Activated T-cell treated with anti-CD3 and anti-CD28 coated beads, Interleukin-2, amount 50 U/mL, for 24 hours (primary cell): ENCODE data around the gene B3GNT5.

Experiments
- DNase-seq: peaks from one replicate; pipeline ENCODE4 v3.0.0-alpha.2; 2020
- H3K27ac Mint-ChIP-seq: 2 replicates; pipeline ENCODE4 v1.8.0; 2020; ENCODE audit warnings: mild to moderate bottlenecking, mixed read lengths
- H3K27me3 Mint-ChIP-seq: 2 replicates; pipeline ENCODE4 v1.8.0; 2020; ENCODE audit warnings: mixed read lengths
- H3K36me3 Mint-ChIP-seq: 2 replicates; pipeline ENCODE4 v1.8.0; 2020; ENCODE audit warnings: low read depth, mixed read lengths
- H3K4me1 Mint-ChIP-seq: 2 replicates; pipeline ENCODE4 v1.8.0; 2020; ENCODE audit warnings: low read depth, mixed read lengths
- H3K4me3 Mint-ChIP-seq: 2 replicates; pipeline ENCODE4 v1.8.0; 2020; ENCODE audit warnings: mild to moderate bottlenecking, moderate library complexity, mixed read lengths
- H3K9me3 Mint-ChIP-seq: 2 replicates; pipeline ENCODE4 v1.8.0; 2020; ENCODE audit warnings: mixed read lengths

B3GNT5 gene

GRCh38 chr3:183252973-183253527, at the start of gene B3GNT5:
B3GNT5 (plus strand) TSS chr3:183253253; CDS start chr3:183269799, 16,546 bp downstream.
- H3K27ac Mint-ChIP-seq: peak within 1 kb of the TSS; percentile 83
- H3K36me3 Mint-ChIP-seq: peaks cover 29% of the 10 kb centered on the region
- peaks cover 30% of the 10 kb centered on the region for H3K4me1 Mint-ChIP-seq
- peaks cover 14% of the 10 kb centered on the region for H3K27me3 Mint-ChIP-seq
- H3K4me3 Mint-ChIP-seq: peak within 1 kb of the TSS; percentile 84
- DNase-seq: peak; percentile 65
- H3K9me3 Mint-ChIP-seq: no peaks in the 10 kb centered on the region

- no peaks in the 10 kb centered on the region for H3K27me3 Mint-ChIP-seq
- peaks cover 45% of the 10 kb centered on the region for H3K4me1 Mint-ChIP-seq
- DNase-seq: no peak
- H3K36me3 Mint-ChIP-seq: peaks cover 27% of the 10 kb centered on the region
- no peak overlapping the region for H3K27ac Mint-ChIP-seq
- peaks cover 28% of the 10 kb centered on the region for H3K9me3 Mint-ChIP-seq
- no peak overlapping the region for H3K4me3 Mint-ChIP-seq
These were observed 49.4 kb upstream of the B3GNT5 start for GRCh38 chr3:183203670-183204069.

GRCh38 chr3:183208260-183208659, 44.8 kb upstream of the B3GNT5 start:
- Mint-ChIP-seq H3K4me1 (peaks cover 69% of the 10 kb centered on the region), H3K27ac (peak overlapping the region; percentile 95), H3K9me3 (peaks cover 37% of the 10 kb centered on the region), H3K4me3 (no peak overlapping the region), H3K36me3 (peaks cover 44% of the 10 kb centered on the region), H3K27me3 (no peaks in the 10 kb centered on the region)
- DNase-seq: no peak

- Mint-ChIP-seq H3K9me3 (peaks cover 32% of the 10 kb centered on the region), H3K27ac (peak overlapping the region; percentile 95), H3K27me3 (no peaks in the 10 kb centered on the region), H3K4me1 (peaks cover 69% of the 10 kb centered on the region), H3K36me3 (peaks cover 39% of the 10 kb centered on the region), H3K4me3 (no peak overlapping the region)
- DNase-seq: no peak
These were observed 44.3 kb upstream of the B3GNT5 start for GRCh38 chr3:183208800-183209199.

- Mint-ChIP-seq H3K4me3 (peak overlapping the region; percentile 8), H3K27ac (peak overlapping the region; percentile 93), H3K9me3 (peaks cover 26% of the 10 kb centered on the region), H3K36me3 (peaks cover 39% of the 10 kb centered on the region), H3K27me3 (no peaks in the 10 kb centered on the region), H3K4me1 (peaks cover 71% of the 10 kb centered on the region)
- DNase-seq: no peak
These were observed 42.7 kb upstream of the B3GNT5 start for GRCh38 chr3:183210341-183210740.

GRCh38 chr3:183210862-183211341, 42.2 kb upstream of the B3GNT5 start:
- H3K36me3 Mint-ChIP-seq: peaks cover 39% of the 10 kb centered on the region
- H3K27ac Mint-ChIP-seq: peak overlapping the region; percentile 93
- no peaks in the 10 kb centered on the region for H3K27me3 Mint-ChIP-seq
- peak overlapping the region; percentile 8 for H3K4me3 Mint-ChIP-seq
- H3K9me3 Mint-ChIP-seq: peaks cover 26% of the 10 kb centered on the region
- H3K4me1 Mint-ChIP-seq: peaks cover 67% of the 10 kb centered on the region
- peak; percentile 66 for DNase-seq

GRCh38 chr3:183211352-183211751, 41.7 kb upstream of the B3GNT5 start:
- Mint-ChIP-seq H3K27me3 (no peaks in the 10 kb centered on the region), H3K9me3 (peaks cover 26% of the 10 kb centered on the region), H3K4me1 (peaks cover 62% of the 10 kb centered on the region), H3K4me3 (no peak overlapping the region), H3K27ac (peak overlapping the region; percentile 93), H3K36me3 (peaks cover 39% of the 10 kb centered on the region)
- no peak for DNase-seq

GRCh38 chr3:183212096-183212495, 41.0 kb upstream of the B3GNT5 start:
- H3K27ac Mint-ChIP-seq: peak overlapping the region; percentile 93
- no peak for DNase-seq
- peaks cover 26% of the 10 kb centered on the region for H3K9me3 Mint-ChIP-seq
- no peak overlapping the region for H3K4me3 Mint-ChIP-seq
- H3K36me3 Mint-ChIP-seq: peaks cover 39% of the 10 kb centered on the region
- H3K4me1 Mint-ChIP-seq: peaks cover 55% of the 10 kb centered on the region
- no peaks in the 10 kb centered on the region for H3K27me3 Mint-ChIP-seq

- peak overlapping the region; percentile 93 for H3K27ac Mint-ChIP-seq
- peaks cover 39% of the 10 kb centered on the region for H3K36me3 Mint-ChIP-seq
- H3K4me1 Mint-ChIP-seq: peaks cover 51% of the 10 kb centered on the region
- DNase-seq: no peak
- H3K9me3 Mint-ChIP-seq: peaks cover 26% of the 10 kb centered on the region
- H3K4me3 Mint-ChIP-seq: no peak overlapping the region
- H3K27me3 Mint-ChIP-seq: no peaks in the 10 kb centered on the region
These were observed 40.5 kb upstream of the B3GNT5 start for GRCh38 chr3:183212565-183212964.

GRCh38 chr3:183213415-183214276, 39.4 kb upstream of the B3GNT5 start:
- H3K4me1 Mint-ChIP-seq: peaks cover 49% of the 10 kb centered on the region
- no peak overlapping the region for H3K27ac Mint-ChIP-seq
- H3K36me3 Mint-ChIP-seq: peaks cover 28% of the 10 kb centered on the region
- H3K9me3 Mint-ChIP-seq: peaks cover 18% of the 10 kb centered on the region
- no peak for DNase-seq
- no peak overlapping the region for H3K4me3 Mint-ChIP-seq
- H3K27me3 Mint-ChIP-seq: no peaks in the 10 kb centered on the region

- Mint-ChIP-seq H3K4me3 (no peak overlapping the region), H3K9me3 (peaks cover 14% of the 10 kb centered on the region), H3K4me1 (peaks cover 49% of the 10 kb centered on the region), H3K36me3 (peaks cover 23% of the 10 kb centered on the region), H3K27ac (no peak overlapping the region), H3K27me3 (no peaks in the 10 kb centered on the region)
- no peak for DNase-seq
These were observed 38.8 kb upstream of the B3GNT5 start for GRCh38 chr3:183214277-183214612.

- H3K4me1 Mint-ChIP-seq: peaks cover 40% of the 10 kb centered on the region
- no peaks in the 10 kb centered on the region for H3K27me3 Mint-ChIP-seq
- peaks cover 14% of the 10 kb centered on the region for H3K9me3 Mint-ChIP-seq
- H3K36me3 Mint-ChIP-seq: peaks cover 14% of the 10 kb centered on the region
- H3K4me3 Mint-ChIP-seq: no peak overlapping the region
- DNase-seq: no peak
- no peak overlapping the region for H3K27ac Mint-ChIP-seq
These were observed 37.4 kb upstream of the B3GNT5 start for GRCh38 chr3:183215591-183216202.

GRCh38 chr3:183217548-183218332, 35.3 kb upstream of the B3GNT5 start:
- Mint-ChIP-seq H3K27ac (no peak overlapping the region), H3K4me3 (no peak overlapping the region), H3K9me3 (no peaks in the 10 kb centered on the region), H3K27me3 (no peaks in the 10 kb centered on the region), H3K4me1 (peaks cover 23% of the 10 kb centered on the region), H3K36me3 (no peaks in the 10 kb centered on the region)
- DNase-seq: no peak

GRCh38 chr3:183218826-183219225, 34.2 kb upstream of the B3GNT5 start:
- Mint-ChIP-seq H3K27me3 (no peaks in the 10 kb centered on the region), H3K4me3 (no peak overlapping the region), H3K36me3 (no peaks in the 10 kb centered on the region), H3K4me1 (peaks cover 30% of the 10 kb centered on the region), H3K9me3 (no peaks in the 10 kb centered on the region), H3K27ac (peak overlapping the region; percentile 53)
- no peak for DNase-seq
